ENCODE data around the gene CLIP1.

The CLIP1 gene

DNA sequence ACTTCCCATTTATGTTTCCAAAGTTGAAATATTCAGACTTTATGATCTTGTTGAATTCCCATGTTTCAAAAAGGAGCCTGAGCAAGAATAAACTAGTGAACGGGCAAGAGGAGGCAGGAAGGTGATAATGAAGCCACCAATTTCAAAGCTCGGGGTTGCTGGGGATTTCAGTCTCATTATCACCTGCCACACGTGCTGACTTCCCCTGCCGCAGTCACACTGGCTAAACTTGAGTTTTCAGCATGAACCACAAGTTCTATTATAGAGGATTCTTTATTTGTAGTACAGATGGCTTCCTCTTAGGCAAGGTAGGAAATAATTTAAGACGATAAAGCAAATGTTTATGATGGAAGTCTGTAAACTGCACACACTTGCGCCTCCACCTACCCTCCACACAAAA is 178.5 kb downstream of the CLIP1 start:
- Histone ChIP-seq H3K36me3 (ENCODE audit: insufficient read depth, insufficient read length, low read length) (peaks cover 39% of the 10 kb centered on the region), H3K27me3 (ENCODE audit: insufficient read depth, insufficient read length) (no peaks in the 10 kb centered on the region), H3K9ac (ENCODE audit: insufficient read length, low read depth) (no peak overlapping the region), H3K4me3 (ENCODE audit: insufficient read length, low read depth) (no peak overlapping the region), H3K4me1 (ENCODE audit: insufficient read depth, insufficient read length) (no peaks in the 10 kb centered on the region), H3K9me3 (ENCODE audit: insufficient read depth, low read length) (no peaks in the 10 kb centered on the region)
- no peak for DNase-seq (ENCODE audit: low read depth, low spot score)
- TF ChIP-seq ZNF274 (IDR thresholded peaks at IDR 0.05; ENCODE audit: low read depth, low read length), result no peak
- TF ChIP-seq SUZ12 (IDR thresholded peaks at IDR 0.05; ENCODE audit: extremely low read depth, insufficient read depth, insufficient read length), result no peak
- no peak for TF ChIP-seq YY1 (IDR thresholded peaks at IDR 0.05; ENCODE audit: insufficient read depth, insufficient read length)

DNA sequence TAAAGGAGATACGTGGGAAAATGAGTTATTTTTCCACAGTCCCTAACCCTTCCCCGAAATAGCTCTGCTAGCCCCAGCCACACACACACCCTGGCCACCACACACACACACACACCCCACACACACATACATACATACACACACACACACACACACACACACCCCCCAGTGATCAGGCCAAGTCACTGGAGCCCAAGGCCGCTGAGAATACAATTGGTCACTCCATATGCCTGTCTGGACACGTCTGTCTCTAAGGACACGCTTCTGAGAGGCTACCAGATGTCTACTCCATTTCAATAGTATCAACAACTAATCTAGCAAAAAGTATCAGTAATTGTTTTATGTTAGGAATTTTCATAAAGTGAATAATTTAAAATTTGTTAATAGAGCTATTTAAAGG is 183.6 kb downstream of the CLIP1 start:
- TF ChIP-seq ZNF274 (IDR thresholded peaks at IDR 0.05; ENCODE audit: low read depth, low read length) (no peak), SUZ12 (IDR thresholded peaks at IDR 0.05; ENCODE audit: extremely low read depth, insufficient read depth, insufficient read length) (no peak), YY1 (IDR thresholded peaks at IDR 0.05; ENCODE audit: insufficient read depth, insufficient read length) (no peak)
- no peaks in the 10 kb centered on the region for H3K27me3 ChIP-seq (ENCODE audit: insufficient read depth, insufficient read length)
- H3K4me1 ChIP-seq (ENCODE audit: insufficient read depth, insufficient read length), result no peaks in the 10 kb centered on the region
- no peak for DNase-seq (ENCODE audit: low read depth, low spot score)
- H3K4me3 ChIP-seq (ENCODE audit: insufficient read length, low read depth), result no peak overlapping the region
- no peaks in the 10 kb centered on the region for H3K9me3 ChIP-seq (ENCODE audit: insufficient read depth, low read length)
- no peak overlapping the region for H3K9ac ChIP-seq (ENCODE audit: insufficient read length, low read depth)
- H3K36me3 ChIP-seq (ENCODE audit: insufficient read depth, insufficient read length, low read length), result peaks cover 60% of the 10 kb centered on the region

DNA sequence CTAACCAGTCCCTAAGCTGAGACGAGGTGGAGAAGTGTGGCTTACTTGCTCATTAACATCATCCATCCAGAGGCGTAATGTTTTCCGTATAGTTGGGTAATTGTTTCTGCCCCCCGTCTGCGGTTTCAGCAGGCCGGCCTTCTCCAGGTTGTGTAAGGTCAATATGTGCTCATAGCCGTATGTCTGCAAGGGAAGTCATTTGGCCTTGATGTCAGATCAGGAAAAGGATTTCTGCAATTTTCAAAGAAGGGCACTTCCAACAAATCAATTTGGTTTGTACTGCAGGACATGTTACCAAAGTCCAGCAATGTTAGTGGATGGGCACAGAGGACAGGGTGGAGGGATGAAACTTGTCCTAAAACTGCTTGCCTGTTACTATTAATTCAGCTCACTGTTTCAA is 186.7 kb downstream of the CLIP1 start:
- Histone ChIP-seq H3K36me3 (ENCODE audit: insufficient read depth, insufficient read length, low read length) (peaks cover 76% of the 10 kb centered on the region), H3K4me3 (ENCODE audit: insufficient read length, low read depth) (no peak overlapping the region), H3K9me3 (ENCODE audit: insufficient read depth, low read length) (no peaks in the 10 kb centered on the region), H3K27me3 (ENCODE audit: insufficient read depth, insufficient read length) (no peaks in the 10 kb centered on the region), H3K4me1 (ENCODE audit: insufficient read depth, insufficient read length) (no peaks in the 10 kb centered on the region), H3K9ac (ENCODE audit: insufficient read length, low read depth) (no peak overlapping the region)
- DNase-seq (ENCODE audit: low read depth, low spot score), result no peak
- TF ChIP-seq YY1 (IDR thresholded peaks at IDR 0.05; ENCODE audit: insufficient read depth, insufficient read length), result no peak
- TF ChIP-seq SUZ12 (IDR thresholded peaks at IDR 0.05; ENCODE audit: extremely low read depth, insufficient read depth, insufficient read length), result no peak
- TF ChIP-seq ZNF274 (IDR thresholded peaks at IDR 0.05; ENCODE audit: low read depth, low read length), result no peak

DNA sequence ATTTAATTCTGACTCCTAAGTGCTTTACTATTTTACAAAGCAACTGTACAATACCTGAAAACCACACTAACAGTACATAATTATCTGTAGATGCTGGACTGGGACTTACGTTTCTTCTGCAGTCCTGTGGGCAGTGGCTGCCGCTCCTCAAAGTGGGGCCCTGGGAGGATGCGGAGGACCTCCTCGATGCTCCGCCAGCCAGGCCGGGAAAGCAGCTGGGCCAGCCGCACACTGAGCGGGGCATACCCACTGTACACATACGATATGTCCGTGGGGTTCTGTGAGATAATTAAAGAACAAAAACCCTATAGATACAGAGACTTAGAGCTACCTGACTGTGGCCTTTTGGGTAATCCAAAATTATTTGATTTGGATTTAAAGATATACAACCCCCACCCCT is 189.8 kb downstream of the CLIP1 start:
- peaks cover 74% of the 10 kb centered on the region for H3K36me3 ChIP-seq (ENCODE audit: insufficient read depth, insufficient read length, low read length)
- no peak overlapping the region for H3K9ac ChIP-seq (ENCODE audit: insufficient read length, low read depth)
- no peaks in the 10 kb centered on the region for H3K27me3 ChIP-seq (ENCODE audit: insufficient read depth, insufficient read length)
- no peak for TF ChIP-seq YY1 (IDR thresholded peaks at IDR 0.05; ENCODE audit: insufficient read depth, insufficient read length)
- no peak for TF ChIP-seq ZNF274 (IDR thresholded peaks at IDR 0.05; ENCODE audit: low read depth, low read length)
- TF ChIP-seq SUZ12 (IDR thresholded peaks at IDR 0.05; ENCODE audit: extremely low read depth, insufficient read depth, insufficient read length), result no peak
- no peak overlapping the region for H3K4me3 ChIP-seq (ENCODE audit: insufficient read length, low read depth)
- H3K9me3 ChIP-seq (ENCODE audit: insufficient read depth, low read length), result no peaks in the 10 kb centered on the region
- no peaks in the 10 kb centered on the region for H3K4me1 ChIP-seq (ENCODE audit: insufficient read depth, insufficient read length)
- no peak for DNase-seq (ENCODE audit: low read depth, low spot score)

- Histone ChIP-seq H3K36me3 (ENCODE audit: insufficient read depth, insufficient read length, low read length) (peaks cover 70% of the 10 kb centered on the region), H3K27me3 (ENCODE audit: insufficient read depth, insufficient read length) (peaks cover 5% of the 10 kb centered on the region), H3K4me3 (ENCODE audit: insufficient read length, low read depth) (no peak overlapping the region), H3K9ac (ENCODE audit: insufficient read length, low read depth) (no peak overlapping the region), H3K9me3 (ENCODE audit: insufficient read depth, low read length) (no peaks in the 10 kb centered on the region), H3K4me1 (ENCODE audit: insufficient read depth, insufficient read length) (peaks cover 8% of the 10 kb centered on the region)
- no peak for DNase-seq (ENCODE audit: low read depth, low spot score)
- TF ChIP-seq SUZ12 (IDR thresholded peaks at IDR 0.05; ENCODE audit: extremely low read depth, insufficient read depth, insufficient read length), result no peak
- no peak for TF ChIP-seq ZNF274 (IDR thresholded peaks at IDR 0.05; ENCODE audit: low read depth, low read length)
Observed at GRCh38 chr12:122230798-122231197, 191.7 kb downstream of the CLIP1 start.

GRCh38 chr12:122228092-122228491 is 194.4 kb downstream of the CLIP1 start:
- Histone ChIP-seq H3K27me3 (ENCODE audit: insufficient read depth, insufficient read length) (peaks cover 5% of the 10 kb centered on the region), H3K4me1 (ENCODE audit: insufficient read depth, insufficient read length) (peaks cover 13% of the 10 kb centered on the region), H3K9me3 (ENCODE audit: insufficient read depth, low read length) (no peaks in the 10 kb centered on the region), H3K9ac (ENCODE audit: insufficient read length, low read depth) (no peak overlapping the region), H3K4me3 (ENCODE audit: insufficient read length, low read depth) (no peak overlapping the region), H3K36me3 (ENCODE audit: insufficient read depth, insufficient read length, low read length) (peaks cover 54% of the 10 kb centered on the region)
- DNase-seq (ENCODE audit: low read depth, low spot score), result no peak
- TF ChIP-seq YY1 (IDR thresholded peaks at IDR 0.05; ENCODE audit: insufficient read depth, insufficient read length), result no peak

DNA sequence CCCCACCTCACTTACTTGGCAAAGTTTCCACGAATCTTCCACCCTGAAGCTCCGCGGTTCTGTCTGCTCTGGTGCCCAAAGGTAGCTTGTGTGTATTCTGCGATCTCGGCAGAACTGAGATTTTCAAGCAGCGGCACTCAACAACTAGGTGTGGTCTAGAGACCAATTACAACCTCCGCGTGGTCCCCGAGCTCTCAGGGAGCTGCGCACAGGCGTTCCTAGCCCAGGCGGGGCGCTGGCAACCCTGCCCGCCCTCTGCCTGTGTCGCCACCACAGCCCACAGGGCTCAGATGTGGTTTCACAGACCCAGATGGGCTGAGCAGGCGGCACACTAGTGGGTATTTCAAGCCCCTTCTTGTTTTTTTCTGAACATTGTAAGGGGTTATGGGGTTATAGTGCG is 195.1 kb downstream of the CLIP1 start:
- peaks cover 5% of the 10 kb centered on the region for H3K27me3 ChIP-seq (ENCODE audit: insufficient read depth, insufficient read length)
- H3K9ac ChIP-seq (ENCODE audit: insufficient read length, low read depth), result no peak overlapping the region
- no peak for DNase-seq (ENCODE audit: low read depth, low spot score)

More for the DNA sequence above, 195.1 kb downstream of the CLIP1 start:
- Histone ChIP-seq H3K4me1 (ENCODE audit: insufficient read depth, insufficient read length) (peaks cover 13% of the 10 kb centered on the region), H3K4me3 (ENCODE audit: insufficient read length, low read depth) (no peak overlapping the region), H3K9me3 (ENCODE audit: insufficient read depth, low read length) (no peaks in the 10 kb centered on the region), H3K36me3 (ENCODE audit: insufficient read depth, insufficient read length, low read length) (peaks cover 54% of the 10 kb centered on the region)
- TF ChIP-seq SUZ12 (IDR thresholded peaks at IDR 0.05; ENCODE audit: extremely low read depth, insufficient read depth, insufficient read length), result no peak
- TF ChIP-seq YY1 (IDR thresholded peaks at IDR 0.05; ENCODE audit: insufficient read depth, insufficient read length), result no peak
- TF ChIP-seq ZNF274 (IDR thresholded peaks at IDR 0.05; ENCODE audit: low read depth, low read length), result no peak

Measured in NT2/D1 (cell line).